Myocyte (in vitro differentiated cells): ENCODE measurements around the gene CRYBG3. TPM values are rescaled to one million over a fixed set of nuclear protein-coding genes. Genes with fewer than 3 reads are reported as not detected.
"Not testable (repeated sequence)": the region's sequence is repeated elsewhere in the genome, so short reads cannot be mapped to it uniquely, and the experiment has no call there.

Source experiments
- DNase-seq: peaks from one replicate; pipeline ENCODE4 v3.0.0-alpha.2; 2012; ENCODE audit warnings: low read depth
- total RNA-seq: library from RNA; depleted of rRNA; stranded (reverse); fragments of >200 nt; gene quantifications from 2 replicates; pipeline ENCODE4 v1.2.3, GENCODE V29; 2014

Gene CRYBG3
- total RNA-seq, 1 donor from 2014 or later: 13.5 TPM

GRCh38 chr3:97895216-97895615 is 73.4 kb downstream of the CRYBG3 start:
- DNase-seq: no peak

DNA sequence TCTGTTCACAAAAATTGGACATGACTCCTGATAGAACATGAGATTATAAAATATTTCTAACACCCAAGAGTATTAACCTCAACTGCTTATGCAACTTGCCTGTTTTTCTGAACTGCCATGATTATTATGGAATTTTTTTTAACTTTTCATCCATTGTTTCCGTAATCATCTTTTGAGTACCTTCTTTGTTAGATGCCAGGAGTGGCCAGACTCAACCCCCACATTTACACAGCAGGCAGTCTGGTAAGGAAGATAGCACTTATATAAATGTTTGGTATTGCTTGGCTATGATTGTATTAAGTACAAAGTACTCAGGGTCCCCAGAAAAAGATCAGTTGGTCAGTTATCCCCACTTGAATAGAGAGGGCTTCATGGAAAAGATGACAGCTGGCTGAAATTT is 74.3 kb downstream of the CRYBG3 start:
- DNase-seq: no peak

DNA sequence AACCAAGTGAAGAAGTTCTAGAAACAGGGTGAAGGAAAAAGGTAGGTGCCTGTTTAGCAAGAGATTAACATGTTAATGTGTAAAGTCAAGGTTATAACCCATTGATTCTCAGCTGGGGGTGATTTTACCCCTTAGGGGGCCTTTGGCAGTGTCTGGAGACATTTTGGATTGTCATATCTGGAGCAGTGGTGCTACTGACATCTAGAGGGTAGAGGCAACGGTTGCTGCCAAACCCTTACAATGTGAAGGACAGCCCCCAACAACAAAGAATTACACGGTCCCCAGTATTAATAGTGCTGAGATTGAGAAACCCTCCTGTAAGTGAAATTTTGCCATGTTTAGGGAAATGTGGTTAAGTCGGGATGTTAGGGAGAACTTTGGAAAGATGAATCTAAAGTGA is 74.7 kb downstream of the CRYBG3 start:
- no peak for DNase-seq

GRCh38 chr3:97899331-97899730 is 77.5 kb downstream of the CRYBG3 start:
- no peak for DNase-seq

GRCh38 chr3:97901313-97902248 is 79.8 kb downstream of the CRYBG3 start:
- DNase-seq: no peak

DNA sequence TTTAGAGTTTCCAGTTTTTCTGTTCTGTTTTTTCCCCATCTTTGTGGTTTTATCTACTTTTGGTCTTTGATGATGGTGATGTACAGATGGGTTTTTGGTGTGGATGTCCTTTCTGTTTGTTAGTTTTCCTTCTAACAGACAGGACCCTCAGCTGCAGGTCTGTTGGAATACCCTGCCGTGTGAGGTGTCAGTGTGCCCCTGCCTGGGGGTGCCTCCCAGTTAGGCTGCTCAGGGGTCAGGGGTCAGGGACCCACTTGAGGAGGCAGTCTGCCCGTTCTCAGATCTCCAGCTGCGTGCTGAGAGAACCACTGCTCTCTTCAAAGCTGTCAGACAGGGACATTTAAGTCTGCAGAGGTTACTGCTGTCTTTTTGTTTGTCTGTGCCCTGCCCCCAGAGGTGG is 88.0 kb downstream of the CRYBG3 start:
- not testable (repeated sequence) for DNase-seq

DNA sequence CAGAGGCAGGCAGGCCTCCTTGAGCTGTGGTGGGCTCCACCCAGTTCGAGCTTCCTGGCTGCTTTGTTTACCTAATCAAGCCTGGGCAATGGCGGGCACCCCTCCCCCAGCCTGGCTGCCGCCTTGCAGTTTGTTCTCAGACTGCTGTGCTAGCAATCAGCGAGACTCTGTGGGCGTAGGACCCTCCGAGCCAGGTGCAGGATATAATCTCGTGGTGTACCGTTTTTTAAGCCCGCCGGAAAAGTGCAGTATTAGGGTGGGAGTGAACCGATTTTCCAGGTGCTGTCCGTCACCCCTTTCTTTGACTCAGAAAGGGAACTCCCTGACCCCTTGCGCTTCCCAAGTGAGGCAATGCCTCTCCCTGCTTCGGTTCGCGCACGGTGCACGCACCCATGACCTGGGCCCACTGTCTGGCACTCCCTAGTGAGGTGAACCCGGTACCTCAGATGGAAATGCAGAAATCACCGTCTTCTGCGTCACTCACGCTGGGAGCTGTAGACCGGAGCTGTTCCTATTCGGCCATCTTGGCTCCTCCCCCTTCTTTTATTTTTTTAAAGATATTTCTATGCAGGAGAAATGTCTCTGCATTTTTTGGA is 88.5 kb downstream of the CRYBG3 start:
- not testable (repeated sequence) for DNase-seq

DNA sequence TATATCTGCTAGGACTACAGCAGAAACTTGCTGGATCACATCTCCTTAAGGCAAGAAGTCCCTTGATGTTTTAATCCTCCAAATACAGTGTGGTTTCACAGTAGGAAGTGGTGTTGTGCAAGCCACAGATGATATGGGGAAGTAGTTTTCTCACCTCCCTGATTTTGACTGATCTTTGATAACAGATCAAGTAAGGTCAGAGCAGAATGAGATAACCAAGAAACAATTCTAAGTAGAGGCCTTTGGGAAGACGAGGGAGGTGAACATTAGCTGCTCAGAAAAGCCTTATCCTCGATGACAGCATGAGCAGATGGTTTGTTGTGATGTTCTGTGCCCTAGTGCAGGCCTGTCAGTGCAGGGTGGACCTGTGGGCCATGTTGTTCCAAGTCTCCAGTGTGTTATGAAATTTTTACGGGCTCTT is 89.1 kb downstream of the CRYBG3 start:
- no peak for DNase-seq

DNA sequence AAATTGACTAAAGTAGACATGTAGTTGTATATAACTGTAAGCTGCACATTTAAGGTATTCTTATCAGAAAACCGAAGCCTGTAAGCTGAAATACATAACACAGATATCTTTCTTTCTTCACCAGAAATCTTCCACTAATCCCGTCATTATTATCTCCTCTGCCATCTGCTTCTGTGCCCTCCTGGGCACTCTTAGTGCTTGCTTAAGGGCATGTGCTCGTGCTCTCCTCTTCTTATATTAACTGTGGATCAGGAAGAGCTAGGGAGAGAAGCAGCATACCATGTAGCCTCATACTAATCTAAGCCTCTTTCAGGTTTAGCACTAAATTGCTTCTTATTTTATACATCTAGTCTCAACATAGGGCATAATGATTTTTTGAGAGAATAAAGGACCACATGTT is 89.6 kb downstream of the CRYBG3 start:
- no peak for DNase-seq

DNA sequence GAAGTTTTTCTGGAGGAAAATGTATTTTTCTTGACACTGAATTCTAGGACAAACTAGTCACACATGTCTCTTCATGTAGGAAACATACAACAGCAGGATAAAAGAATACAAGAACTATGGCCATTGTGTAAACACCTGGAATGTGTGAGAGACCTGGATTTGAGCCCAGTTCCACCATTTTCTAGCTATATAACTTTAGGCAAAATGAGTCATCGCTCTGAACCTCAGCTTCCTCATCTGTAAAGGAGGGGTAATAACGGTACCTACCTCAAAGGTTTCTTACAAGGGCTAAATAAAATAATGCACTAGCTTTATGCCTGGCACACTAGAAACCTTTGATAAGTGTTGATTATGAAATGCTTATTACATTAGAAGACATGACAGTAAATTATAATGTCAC is 92.6 kb downstream of the CRYBG3 start:
- no peak for DNase-seq

GRCh38 chr3:97916576-97916975 is 94.8 kb downstream of the CRYBG3 start:
- DNase-seq: peak; percentile 12

- DNase-seq: no peak
Measured at GRCh38 chr3:97917813-97918536, 96.2 kb downstream of the CRYBG3 start.

- no peak for DNase-seq
Measured at GRCh38 chr3:97927704-97928103, 105.9 kb downstream of the CRYBG3 start.

GRCh38 chr3:97928986-97929385 is 107.2 kb downstream of the CRYBG3 start:
- peak; percentile 30 for DNase-seq

DNA sequence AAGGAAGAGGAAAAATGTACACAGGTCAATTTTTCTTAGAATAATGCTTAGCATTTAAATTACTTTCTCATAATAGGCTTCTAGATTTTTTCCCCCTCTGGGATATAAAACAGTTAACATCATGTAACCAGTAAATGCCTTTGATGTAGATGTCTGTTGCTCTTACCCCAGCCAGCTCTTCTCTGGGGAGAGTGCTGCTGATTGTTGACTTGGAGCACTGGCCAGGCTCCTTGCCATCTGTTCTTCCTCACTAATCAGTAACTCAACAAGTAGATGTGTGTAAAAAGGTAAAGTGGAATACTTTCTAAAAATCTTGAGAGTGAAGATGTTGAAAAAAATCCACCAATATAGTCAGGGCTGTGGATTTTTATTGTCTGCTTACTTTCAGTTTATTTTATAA is 108.2 kb downstream of the CRYBG3 start:
- DNase-seq: no peak

DNA sequence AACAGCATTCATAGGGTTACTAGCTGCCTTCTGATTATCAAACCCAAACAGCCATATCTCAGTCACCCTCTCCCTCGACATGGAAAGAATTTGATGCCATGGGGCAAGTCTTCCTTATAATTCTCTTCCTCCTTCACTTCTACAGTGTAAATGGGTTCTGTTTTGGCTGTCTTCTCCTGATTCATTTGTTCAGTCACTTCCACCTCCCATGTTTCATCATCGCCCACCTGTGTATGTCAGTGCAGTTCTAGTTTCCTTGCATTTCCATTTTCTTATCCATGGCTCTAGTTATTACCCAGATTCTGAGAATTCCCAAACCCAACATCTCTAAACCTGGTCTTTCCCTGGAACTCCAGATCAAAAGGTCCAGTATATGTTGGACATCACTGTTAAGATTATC is 109.4 kb downstream of the CRYBG3 start:
- no peak for DNase-seq

GRCh38 chr3:97932387-97932801 is 110.6 kb downstream of the CRYBG3 start:
- DNase-seq: no peak

DNA sequence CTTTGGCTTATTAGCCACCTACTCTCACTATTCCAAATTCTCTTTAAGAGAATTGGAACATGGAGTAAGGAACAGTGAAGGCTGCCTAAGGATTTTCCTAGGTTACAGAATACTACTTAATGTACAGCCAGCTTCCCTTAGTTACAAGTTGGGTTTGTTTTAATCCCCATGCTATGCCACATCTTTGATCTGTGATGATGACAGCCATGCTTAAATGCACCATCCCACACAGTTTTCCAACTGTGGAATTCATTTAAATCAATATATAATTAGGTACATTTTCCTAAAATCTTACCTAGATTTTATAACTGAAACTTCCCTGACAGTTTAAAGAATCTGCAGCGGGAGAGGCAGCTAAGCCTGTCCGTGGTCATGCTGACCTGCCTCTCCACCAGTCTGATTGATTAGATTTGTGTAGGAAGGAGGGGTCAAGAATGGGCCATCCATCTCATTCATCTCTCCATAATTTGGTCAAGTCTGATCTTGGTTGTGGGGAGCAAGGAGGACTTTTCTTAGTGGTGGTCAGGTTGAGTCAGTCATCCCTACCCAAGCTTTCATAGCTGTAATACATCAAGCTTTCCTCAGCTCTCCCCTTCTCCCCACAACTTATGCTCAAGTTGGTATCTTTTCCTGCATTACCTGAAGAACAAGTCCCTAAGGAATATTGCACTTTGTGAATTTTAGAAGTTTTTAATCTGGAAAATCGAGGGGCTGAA is 113.3 kb downstream of the CRYBG3 start:
- no peak for DNase-seq

GRCh38 chr3:97935842-97936241 is 114.0 kb downstream of the CRYBG3 start:
- DNase-seq: no peak

DNA sequence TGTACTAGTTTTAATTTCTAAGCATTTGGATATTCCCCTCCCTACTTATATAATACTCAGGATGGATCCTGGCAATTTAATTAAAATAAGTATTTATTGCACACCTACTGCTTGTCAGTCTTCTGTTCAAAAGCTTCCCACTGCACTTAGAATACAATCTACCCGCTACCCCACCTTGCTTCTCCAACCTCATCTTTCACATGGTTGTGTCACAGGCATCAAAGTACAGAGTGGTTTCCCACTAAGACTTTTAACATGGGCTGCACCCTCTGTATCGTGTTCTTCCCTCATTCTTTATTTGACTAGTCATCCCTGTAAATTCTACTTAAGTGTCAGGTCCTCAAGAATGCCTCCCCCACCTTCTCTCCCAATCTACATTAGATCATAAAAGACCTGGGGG is 115.4 kb downstream of the CRYBG3 start:
- DNase-seq: no peak

DNA sequence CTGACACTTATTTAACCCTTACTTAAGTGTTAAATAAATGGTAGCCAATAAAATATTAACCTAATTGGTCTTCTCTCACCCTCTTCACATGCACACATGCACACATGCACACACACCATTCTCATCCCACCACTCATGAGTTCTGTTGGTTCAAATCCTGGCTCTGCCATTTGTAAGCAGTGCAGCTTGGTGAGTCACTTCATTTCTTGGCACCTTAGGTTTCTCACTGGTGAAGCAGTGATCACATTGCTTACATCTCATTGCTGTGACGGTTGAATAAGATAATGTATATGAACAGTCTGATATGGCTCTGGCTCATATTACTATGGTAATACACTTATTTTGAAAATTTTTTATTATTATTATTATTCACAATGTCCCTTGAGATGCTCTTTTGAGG is 116.6 kb downstream of the CRYBG3 start:
- DNase-seq: no peak
